Brain microvascular endothelial cell (primary cell): ENCODE measurements around the gene ABCC3.

Source experiments
- DNase-seq: peaks from one replicate; pipeline ENCODE4 v3.0.0-alpha.2; 2020
- H3K27ac ChIP-seq: fragments of 250-450 bp; sonication (Bioruptor Pico); 2 replicates; pipeline ENCODE4 v1.5.1; 2020; ENCODE audit warnings: mild to moderate bottlenecking, moderate library complexity
- H3K27me3 ChIP-seq: fragments of 250-450 bp; sonication (Bioruptor Pico); replicated peaks from 2 replicates; pipeline ENCODE4 v1.5.1; 2020; ENCODE audit warnings: mild to moderate bottlenecking
- H3K36me3 ChIP-seq: fragments of 250-450 bp; sonication (Bioruptor Pico); replicated peaks from 2 replicates; pipeline ENCODE4 v1.5.1; 2020; ENCODE audit warnings: mild to moderate bottlenecking
- H3K4me3 ChIP-seq: 2 replicates; pipeline ENCODE4 v1.5.1; 2011; ENCODE audit warnings: low read depth, mild to moderate bottlenecking, control low read depth, low read length, moderate library complexity
- CTCF ChIP-seq: IDR thresholded peaks from 2 replicates; pipeline ENCODE4 v1.5.1; 2011; ENCODE audit warnings: low read depth, mild to moderate bottlenecking, moderate library complexity, low read length, control low read depth, inconsistent platforms; ENCODE audit errors: missing control alignments
- in situ Hi-C: cut with HindIII; loops from 2 replicates; pipeline ENCODE4 v1.10.0; 2017; ENCODE audit warnings: low sequenced_read_pairs, low pct_ligation_motif_present

Gene ABCC3

GRCh38 chr17:50685691-50686493 is 51.2 kb downstream of the ABCC3 start:
- Histone ChIP-seq H3K27me3 (no peaks in the 10 kb centered on the region), H3K4me3 (no peak overlapping the region), H3K27ac (no peak overlapping the region), H3K36me3 (no peaks in the 10 kb centered on the region)
- no peak for TF ChIP-seq CTCF
- DNase-seq = no peak
- in situ Hi-C loops = loop anchor here (25.0 kb wide), 1 partner anchor 124 kb away; the partner anchor contains the start of gene CACNA1G

GRCh38 chr17:50686494-50687199 is 52.0 kb downstream of the ABCC3 start:
- peak; percentile 27 for DNase-seq
- Histone ChIP-seq H3K36me3 (no peaks in the 10 kb centered on the region), H3K27me3 (no peaks in the 10 kb centered on the region), H3K4me3 (no peak overlapping the region), H3K27ac (no peak overlapping the region)
- TF ChIP-seq CTCF = no peak
- in situ Hi-C loops = loop anchor here (25.0 kb wide), 1 partner anchor 124 kb away; the partner anchor contains the start of gene CACNA1G

GRCh38 chr17:50687200-50688066 is 52.8 kb downstream of the ABCC3 start:
- no peak for DNase-seq
- in situ Hi-C loops = loop anchor here (25.0 kb wide), 1 partner anchor 125 kb away; the partner anchor contains the start of gene CACNA1G
- H3K27ac ChIP-seq = no peak overlapping the region

GRCh38 chr17:50688245-50688644 is 53.6 kb downstream of the ABCC3 start:
- DNase-seq = no peak
- Histone ChIP-seq H3K4me3 (no peak overlapping the region), H3K36me3 (no peaks in the 10 kb centered on the region), H3K27ac (no peak overlapping the region), H3K27me3 (no peaks in the 10 kb centered on the region)
- in situ Hi-C loops = loop anchor here (25.0 kb wide), 1 partner anchor 126 kb away; the partner anchor contains the start of gene CACNA1G
- TF ChIP-seq CTCF = no peak

More at GRCh38 chr17:50687200-50688066, 52.8 kb downstream of the ABCC3 start:
- TF ChIP-seq CTCF = no peak
- Histone ChIP-seq H3K4me3 (no peak overlapping the region), H3K27me3 (no peaks in the 10 kb centered on the region), H3K36me3 (no peaks in the 10 kb centered on the region)

- Histone ChIP-seq H3K27ac (no peak overlapping the region), H3K36me3 (no peaks in the 10 kb centered on the region), H3K4me3 (no peak overlapping the region), H3K27me3 (no peaks in the 10 kb centered on the region)
- in situ Hi-C loops = loop anchor here (25.0 kb wide), 1 partner anchor 127 kb away; the partner anchor contains the start of gene CACNA1G
- no peak for TF ChIP-seq CTCF
- peak; percentile 14 for DNase-seq
Observed at GRCh38 chr17:50689251-50689650, 54.6 kb downstream of the ABCC3 start.
